Activated CD4-positive, alpha-beta T cell treated with anti-CD3 and anti-CD28 coated beads, Interleukin-2, Interleukin-4, amounts not matched to agents 100 ng/mL and 50 ng/mL, durations not matched to agents 16 hours and 8 hours (primary cell): ENCODE data around the gene IL1RN.
A peak's percentile ranks its signal among the peaks of the same experiment; 100 is the strongest.

Source experiments
- DNase-seq: peaks from one replicate; pipeline ENCODE4 v3.0.0-alpha.2; 2020; ENCODE audit warnings: low spot score

Gene IL1RN

DNA sequence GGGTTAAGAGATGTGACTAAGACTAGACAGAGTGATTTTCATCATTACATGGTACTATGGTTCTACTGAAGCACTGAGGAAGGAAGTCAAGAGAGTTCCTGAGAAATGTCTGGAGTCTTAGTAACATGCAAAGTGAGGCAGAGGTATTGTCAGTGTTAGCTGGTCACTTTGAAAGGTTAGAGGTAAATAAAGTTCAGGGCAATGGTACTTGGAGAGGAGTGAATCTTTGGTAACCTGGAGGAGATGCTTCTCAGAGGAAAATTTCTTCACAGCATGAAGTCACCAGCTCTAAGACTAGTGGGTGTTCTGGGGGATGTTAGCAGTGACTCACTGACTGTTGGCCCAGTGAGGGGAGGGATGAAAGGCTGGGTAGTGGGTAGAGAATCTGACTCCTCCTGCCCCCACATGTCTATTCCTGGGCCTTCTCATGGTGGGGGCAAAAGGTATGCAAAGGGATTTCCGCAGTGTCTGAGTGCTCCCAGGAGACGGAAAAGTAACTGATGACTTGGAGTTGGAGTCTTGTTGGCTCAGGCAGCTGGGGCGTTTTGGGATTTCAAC is 23.3 kb upstream of the IL1RN start:
- peak; percentile 39 for DNase-seq

DNA sequence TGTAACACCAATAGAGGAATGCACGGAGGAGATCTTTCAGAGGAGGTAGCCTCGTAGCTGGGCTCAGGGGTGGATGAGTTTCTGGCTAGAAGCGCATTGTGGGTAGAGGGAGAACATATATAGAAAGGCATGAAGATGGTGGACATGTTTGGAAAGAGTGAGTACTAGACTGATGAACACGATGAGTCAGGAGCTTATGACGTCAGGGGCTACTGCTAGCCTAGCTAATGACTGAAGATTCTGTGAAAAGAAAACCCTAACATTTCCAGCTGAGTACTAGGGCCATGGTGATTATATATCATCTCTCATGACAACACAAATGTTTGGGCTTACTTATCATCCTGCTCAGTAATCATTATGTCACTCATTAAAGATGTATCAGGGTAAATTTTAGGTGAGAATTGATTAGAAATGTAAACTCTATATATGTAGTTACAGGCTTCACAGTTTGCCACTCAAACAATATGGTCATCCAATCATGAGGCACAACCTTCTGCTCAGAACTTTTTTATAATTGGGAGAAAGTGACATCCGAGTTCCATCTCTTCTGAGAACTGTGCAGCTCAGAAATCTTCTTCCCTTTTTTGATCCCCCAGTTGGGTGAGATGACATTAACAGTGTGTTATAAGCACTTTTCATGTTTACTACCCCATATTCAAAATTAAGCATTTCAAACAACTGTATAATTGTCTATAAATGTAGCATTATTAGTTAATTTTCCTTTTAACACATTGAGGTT is 22.2 kb upstream of the IL1RN start:
- DNase-seq, result peak; percentile 48

DNA sequence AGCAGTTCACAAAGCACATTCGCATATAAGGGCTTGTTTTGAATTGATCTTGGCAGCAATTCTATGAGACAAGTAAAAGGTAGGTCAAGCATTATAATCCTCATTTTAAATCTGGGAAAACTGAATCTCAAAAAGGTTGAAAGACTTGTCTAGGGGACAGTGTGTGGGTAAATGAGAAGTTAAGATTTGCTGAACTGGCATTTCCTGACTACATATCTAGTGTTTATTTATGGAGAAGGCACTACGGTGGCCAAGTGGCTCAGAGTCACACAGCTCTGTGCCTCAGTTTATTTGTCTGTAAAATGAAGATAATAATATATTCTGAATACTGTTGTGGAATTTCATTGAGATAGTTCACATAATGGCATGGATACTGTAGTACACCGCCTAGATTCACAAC is 16.3 kb upstream of the IL1RN start:
- DNase-seq, result no peak

DNA sequence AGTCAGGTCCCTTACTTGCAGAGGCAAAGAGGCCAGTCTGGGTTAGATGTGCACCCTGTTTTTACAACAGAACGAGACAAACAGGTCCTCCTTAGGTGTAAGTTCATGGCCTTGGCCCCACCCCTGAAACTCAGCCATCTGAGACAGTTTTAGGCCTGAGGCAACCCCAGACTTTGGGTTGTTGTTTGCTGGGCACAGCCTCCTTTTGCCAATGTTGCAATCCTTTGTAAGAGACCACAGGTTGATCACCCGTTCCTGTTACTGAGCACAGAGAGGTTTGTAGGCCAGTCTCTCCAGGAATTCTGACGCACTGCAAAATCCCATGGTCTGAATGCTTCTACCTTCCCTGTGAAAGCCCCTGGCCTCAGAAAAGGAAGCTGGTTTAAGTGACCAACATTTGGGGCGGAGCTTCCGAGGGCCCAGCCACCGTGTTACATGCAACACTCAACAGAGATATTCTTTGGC is 15.5 kb upstream of the IL1RN start:
- DNase-seq, result no peak

DNA sequence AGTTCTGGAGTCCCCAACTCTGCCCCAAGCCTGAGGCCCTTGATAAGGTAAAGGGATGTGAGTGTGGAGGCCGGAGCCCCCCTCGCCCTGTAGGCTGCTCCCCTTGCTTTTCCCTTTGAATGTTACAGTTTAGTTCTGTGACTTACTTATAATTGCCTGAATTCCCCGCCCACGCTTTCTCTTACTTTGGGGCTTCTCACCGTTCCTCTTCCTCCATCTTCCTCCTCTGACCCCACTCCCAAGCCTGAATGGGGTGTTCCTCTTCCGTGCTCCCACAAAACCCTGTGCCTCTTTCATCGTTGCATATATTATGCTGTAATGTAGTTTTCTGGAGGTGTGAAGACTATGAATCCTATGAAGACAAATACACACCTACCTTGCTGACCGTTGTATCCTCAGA is 15.0 kb upstream of the IL1RN start:
- no peak for DNase-seq

DNA sequence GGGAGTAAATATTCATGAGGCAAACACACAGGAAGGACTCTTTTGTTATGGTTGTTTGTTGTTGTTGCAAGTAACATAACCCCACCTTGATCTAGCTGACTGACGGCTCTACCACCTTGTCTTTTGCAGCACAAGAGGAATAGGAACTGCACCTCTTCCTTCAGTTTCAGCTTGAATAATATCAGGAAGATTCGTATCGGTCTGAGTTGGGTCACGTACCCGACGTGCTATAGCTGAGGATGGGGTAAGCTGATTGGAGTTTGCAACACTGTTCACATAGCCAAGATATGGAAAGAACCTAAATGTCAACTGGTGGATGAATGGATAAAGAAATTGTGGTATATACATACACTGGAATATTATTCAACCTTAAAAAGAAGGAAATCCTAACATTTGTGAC is 14.5 kb upstream of the IL1RN start:
- no peak for DNase-seq

DNA sequence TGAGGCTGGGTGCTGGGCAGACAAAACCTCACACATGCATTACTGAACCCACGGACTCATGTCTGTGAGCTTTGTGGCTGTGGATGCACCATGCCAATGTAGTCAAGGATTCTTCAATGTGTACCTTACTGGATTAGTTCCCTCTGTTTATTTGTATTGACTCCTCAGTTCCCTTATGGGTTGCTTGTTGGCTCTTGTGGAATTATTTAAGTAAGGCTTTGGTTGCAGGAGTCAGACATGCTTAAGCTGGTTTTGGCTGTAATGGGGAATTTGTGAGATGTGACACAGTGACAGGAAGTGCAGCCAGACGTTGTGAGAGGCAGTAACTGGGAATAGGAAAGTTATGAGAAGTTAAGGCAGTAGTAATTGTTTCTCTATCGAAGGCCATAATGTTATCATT is 13.6 kb upstream of the IL1RN start:
- no peak for DNase-seq

DNA sequence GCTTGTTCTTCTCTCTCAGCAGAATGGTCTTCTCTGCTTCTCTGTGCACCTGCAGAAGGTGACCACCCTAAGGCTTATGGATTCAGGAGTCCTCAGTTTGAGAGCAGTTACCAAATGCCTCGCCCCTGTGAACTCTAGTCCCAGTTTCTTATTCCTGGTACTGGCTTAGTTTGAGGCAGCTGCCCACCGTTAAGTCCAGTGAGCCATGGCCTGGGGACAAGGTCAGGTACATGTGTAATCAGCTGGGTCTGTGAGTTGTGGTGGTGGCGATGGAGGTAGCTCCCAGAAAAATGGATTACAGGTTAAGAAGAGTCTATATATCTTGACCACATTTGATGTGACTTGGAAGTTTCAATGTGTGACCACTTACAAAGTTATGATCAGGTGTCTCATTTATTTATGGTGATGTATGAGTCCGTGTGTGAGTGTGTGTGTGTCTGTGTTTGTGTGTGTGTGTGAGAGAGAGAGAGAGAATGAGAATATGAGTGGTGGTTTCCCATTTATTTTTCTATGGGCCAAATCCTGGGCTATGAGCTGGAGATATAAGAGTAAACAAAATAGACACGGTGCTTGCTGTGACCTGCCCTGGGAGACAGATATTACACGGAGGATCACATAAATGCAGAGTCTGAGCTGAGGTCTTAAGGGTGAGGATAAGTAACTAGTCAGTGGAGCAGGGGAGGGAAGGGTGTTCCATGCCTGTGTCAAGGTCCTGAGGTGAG is 13.0 kb upstream of the IL1RN start:
- DNase-seq, result no peak

DNA sequence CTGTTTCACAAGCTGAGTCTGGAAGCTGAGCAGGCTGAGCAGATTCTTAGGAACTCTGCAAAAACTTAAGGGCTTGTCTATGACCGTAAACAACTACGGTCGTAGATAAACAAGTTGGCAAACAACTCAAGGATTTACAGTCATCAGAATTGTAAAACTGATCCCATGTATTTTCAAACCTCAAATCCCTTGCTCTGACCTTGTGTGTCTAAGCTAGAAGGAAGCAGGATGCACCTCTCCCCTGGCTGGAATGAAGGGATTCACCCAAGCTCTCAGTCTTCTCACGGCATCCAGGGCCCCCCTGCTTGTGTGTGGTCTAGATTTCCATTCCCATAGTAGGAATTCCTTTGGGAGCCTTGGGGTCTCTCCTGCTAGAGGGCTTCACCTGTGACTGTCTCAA is 12.4 kb upstream of the IL1RN start:
- DNase-seq, result no peak

DNA sequence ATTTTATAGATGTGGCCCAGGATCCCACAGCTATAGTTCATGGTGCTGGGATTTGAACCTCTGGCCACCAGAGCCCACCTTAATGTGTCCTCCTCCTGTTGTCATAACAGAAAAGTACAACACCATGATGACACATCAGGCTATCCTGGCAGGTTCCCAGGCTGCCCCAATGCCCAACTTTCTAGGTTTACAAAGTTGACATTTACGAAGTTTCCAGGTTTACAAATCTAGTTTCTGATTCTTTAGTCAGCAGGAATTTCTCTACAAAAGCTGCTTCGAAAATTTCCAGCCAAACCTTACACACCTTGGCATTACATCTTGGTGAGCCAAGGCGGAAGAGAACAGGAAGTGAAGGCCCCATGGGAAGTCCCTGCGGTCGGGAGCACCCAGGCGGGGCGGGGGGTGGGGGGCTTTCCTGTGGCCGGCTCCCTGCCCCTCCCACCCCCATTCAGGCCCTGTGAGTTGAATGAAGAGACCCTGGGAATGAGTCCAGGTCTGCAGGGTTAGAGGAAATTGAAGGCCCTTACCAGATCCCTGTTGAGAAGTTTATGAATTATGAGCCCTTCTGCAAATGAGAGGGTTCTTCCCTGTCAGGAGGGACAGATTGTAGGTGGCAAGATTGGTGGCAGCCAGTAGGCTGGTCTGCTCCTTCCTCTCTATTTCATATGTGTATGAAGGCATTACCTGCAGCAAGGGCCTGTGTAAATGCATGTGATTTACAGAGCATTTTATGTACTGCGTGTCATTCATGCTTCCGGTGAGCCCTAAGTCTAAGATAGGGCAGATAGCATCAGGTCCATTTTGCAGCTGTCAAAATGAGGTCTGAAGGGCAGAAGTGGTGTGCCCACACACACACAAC is 11.1 kb upstream of the IL1RN start:
- DNase-seq, result no peak

DNA sequence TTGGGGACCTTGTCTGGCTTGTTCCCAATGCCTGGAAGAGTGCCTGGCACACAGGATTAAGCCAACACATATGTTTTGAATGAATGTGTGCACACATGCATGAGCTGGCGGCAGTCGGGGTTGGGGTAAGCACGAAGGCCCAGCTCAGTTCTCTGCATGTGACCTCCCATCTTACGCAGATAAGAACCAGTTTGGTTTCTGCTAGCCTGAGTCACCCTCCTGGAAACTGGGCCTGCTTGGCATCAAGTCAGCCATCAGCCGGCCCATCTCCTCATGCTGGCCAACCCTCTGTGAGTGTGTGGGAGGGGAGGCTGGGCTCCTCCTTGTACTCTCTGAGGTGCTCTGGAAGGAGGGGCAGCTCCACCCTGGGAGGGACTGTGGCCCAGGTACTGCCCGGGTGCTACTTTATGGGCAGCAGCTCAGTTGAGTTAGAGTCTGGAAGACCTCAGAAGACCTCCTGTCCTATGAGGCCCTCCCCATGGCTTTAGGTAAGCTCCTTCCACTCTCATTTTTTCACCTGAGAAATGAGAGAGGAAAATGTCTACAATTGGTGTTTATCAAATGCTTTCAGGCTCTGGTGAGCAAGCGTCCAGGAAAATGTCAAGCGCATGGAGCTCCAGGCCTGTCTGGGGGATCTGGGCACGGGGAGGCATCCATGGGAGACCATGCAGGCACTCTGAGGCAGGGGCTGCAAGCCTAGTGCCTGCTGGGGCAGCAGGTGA is 9.7 kb upstream of the IL1RN start:
- DNase-seq, result peak; percentile 47

DNA sequence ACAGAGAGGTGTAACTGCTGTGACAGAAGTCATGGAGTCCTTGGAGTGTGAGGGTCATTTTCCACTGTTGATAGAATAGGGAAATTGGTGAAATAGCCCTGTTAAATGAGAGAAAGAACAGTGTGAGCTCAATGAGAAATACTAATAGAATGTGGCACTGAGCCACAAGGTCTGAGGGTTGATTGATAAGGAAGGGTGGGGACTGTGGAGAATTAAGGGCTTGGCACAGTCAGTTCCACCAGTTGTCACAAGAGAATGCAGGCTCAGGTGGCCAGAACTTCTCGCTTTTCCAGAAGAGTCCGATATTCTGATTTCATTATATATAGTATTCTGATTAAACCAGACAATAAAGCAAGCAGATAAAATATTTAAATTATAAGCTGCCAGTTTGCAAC is 9.1 kb upstream of the IL1RN start:
- DNase-seq, result no peak

DNA sequence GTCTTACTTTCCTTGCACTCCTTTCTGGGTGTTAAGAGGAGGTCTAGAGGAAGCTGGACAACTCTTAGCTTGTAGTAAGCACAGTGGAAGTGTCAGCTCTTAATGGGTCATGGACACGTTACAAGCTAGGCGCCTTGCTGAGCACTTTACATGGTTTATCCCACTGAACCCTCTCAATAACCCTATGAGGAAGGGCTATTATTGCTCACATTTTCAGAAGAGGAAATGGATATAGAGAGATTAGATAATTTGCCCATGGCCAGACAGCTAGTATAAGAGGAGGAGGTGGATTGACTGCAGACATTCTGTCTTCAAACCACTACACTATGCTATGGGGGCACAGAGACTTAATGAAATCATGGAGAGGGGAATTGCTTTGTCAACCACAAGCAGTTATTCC is 8.3 kb upstream of the IL1RN start:
- DNase-seq, result no peak

DNA sequence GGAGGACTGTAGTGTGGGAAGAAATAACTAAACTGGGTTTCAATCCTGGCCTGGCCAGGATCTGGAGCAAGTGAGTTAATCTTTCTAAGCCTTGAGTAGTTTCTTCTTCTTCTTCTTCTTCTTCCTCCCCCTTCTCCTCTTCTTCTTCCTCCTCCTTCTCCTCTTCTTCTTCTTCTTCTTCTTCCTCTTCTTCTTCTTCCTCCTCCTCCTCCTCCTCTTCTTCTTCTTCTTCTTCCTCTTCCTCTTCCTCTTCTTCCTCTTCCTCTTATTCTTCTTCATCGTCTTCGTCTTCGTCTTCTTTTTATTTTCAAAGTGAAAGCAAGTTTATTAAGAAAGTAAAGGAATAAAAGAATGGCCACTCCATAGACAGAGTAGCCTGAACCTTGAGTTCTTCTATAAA is 6.5 kb upstream of the IL1RN start:
- DNase-seq, result no peak

DNA sequence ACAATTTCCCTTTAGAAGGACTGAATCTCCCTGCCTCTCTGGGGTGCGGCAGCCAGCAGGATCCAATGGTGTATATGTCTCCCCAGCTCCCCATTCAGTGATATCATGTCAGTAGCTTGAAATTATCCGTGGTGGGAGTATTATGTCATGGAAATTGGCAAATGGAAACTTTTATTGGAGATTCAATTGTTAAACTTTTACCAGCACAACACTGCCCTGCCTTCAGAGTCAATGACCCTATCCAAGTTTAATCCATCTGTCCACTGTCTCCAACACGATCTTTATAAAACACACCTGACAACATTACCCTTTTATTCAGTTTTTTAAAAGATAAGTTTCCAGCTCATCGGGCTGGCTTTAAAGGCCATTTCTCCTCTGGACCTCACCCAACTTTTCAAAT is 5.0 kb upstream of the IL1RN start:
- DNase-seq, result no peak

DNA sequence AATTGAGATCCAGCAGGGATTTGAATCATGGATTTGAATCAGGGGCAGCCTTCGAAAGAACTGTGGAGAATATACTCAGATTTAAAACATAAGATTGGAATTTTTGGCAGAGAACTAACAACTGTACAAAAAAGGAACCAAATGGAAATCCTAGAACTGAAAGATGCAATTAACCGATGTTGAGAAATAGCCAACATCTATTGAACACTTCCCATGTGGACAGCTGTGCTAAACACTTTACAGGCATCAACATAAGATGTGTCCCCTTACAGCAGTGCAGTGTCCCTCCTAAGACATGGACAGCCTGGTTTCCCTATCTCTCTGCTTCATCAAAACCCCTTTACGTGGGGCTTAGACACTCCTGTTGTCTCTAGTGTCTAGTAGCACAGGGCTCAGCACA is 3.7 kb upstream of the IL1RN start:
- no peak for DNase-seq

DNA sequence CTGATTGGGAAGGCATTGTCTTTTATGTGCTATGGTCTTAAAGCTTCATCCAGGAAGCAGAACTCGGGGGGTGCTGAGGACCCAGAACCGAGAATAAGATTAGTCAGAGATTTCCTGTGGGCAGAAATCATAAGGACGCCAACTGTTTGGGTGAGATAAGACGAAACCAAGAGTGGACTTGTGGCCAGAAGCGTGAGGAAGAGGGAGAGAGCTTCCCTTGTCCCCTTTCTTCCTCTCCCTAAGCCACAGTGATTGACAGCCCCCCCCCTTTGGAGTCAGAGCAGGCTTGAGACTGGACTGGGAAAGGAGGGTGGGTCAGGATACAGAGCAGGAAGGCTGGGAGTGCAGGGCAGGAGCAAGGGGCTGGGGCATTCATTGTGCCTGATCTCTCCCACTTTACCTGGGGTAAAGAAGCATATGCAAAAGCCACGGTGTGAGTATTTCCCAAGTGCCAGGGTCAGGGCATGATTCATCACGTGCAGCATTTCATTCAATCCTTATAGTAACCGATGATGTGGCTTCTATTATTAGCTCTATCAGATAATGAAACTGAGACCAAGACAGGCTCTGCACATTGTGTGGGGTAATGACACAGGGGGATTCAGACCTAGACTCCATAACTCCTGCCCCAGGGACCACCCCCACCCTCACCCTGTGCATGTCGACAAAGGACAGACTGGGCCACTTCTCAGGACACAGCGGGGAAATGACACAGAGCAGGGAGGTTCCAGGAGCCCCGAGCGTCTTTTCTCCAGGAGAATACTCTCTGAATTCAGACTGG is 3.0 kb upstream of the IL1RN start:
- DNase-seq, result peak; percentile 46

DNA sequence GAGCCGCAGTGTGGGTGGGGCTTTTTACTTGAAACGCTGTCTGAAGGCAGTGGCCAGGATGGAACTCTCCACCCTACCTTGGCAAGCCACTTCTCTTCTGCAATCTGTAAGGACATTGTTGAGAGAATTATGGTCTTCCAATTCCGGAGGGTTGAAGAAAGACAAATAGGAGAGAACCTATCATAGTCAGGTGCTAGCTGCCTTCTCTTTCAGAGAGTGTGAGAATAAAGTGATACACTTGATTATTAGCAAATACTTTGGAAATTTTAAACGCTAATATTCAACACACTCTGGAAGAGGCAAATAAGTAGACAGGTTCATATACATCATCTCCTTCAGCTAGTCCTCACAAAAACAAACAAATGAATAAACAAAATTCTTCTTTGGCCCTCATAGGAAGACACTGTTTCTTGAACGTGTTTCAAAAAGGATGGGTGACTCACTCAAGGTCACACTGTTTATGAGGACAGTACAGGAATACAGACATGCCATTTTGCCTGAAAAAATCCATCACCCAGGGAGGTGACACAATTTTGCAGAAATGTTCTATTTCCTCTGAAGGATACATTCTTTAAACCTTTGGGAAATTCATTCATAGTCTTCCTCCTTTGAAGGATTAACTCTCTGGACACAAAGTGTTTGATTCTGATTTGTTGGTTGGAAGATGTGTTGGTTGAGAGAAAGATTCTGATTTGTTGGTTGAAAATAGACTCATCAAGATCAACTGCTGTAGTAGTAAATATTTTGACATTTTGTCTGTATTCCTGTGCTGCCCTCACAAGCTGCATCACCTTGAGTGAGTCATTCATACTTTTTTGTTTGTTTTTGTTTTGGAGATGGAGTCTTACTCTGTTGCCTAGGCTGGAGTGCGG is 2.2 kb upstream of the IL1RN start:
- no peak for DNase-seq

DNA sequence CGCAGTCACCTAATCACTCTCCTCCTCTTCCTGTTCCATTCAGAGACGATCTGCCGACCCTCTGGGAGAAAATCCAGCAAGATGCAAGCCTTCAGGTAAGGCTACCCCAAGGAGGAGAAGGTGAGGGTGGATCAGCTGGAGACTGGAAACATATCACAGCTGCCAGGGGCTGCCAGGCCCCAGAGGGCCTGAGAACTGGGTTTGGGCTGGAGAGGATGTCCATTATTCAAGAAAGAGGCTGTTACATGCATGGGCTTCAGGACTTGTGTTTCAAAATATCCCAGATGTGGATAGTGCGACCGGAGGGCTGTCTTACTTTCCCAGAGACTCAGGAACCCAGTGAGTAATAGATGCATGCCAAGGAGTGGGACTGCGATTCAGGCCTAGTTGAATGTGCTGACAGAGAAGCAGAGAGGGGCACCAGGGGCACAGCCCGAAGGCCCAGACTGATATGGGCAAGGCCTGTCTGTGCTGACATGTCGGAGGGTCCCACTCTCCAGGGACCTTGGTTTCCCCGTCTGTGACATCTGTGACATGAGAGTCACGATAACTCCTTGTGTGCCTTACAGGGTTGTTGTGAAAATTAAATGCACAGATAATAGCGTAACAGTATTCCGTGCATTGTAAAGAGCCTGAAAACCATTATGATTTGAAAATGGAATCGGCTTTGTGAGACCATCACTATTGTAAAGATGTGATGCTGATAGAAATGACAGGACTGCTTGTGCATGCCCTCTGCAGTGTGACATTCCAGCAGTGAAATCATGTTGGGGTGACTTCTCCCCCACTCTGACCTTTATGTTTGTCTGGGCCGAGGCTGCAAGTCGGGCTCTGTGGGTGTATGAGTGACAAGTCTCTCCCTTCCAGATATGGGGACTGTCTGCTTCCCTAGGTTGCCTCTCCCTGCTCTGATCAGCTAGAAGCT is 510 bp downstream of the IL1RN start:
- DNase-seq, result no peak
